HTR-8/SVneo (cell line): Measurements from ENCODE around the gene CYP26B1.
A peak's percentile ranks its signal among the peaks of the same experiment; 100 is the strongest.

Source experiments
- DNase-seq: peaks from one replicate; pipeline ENCODE4 v3.0.0; 2011; ENCODE audit warnings: low spot score, mixed read lengths; ENCODE audit not compliant: insufficient read length
- FAIRE-seq: peaks from 2 replicates; lab custom pipeline; 2011; peaks lifted over from hg19 to GRCh38; lab: Jason Lieb, UNC

CYP26B1 gene

DNA sequence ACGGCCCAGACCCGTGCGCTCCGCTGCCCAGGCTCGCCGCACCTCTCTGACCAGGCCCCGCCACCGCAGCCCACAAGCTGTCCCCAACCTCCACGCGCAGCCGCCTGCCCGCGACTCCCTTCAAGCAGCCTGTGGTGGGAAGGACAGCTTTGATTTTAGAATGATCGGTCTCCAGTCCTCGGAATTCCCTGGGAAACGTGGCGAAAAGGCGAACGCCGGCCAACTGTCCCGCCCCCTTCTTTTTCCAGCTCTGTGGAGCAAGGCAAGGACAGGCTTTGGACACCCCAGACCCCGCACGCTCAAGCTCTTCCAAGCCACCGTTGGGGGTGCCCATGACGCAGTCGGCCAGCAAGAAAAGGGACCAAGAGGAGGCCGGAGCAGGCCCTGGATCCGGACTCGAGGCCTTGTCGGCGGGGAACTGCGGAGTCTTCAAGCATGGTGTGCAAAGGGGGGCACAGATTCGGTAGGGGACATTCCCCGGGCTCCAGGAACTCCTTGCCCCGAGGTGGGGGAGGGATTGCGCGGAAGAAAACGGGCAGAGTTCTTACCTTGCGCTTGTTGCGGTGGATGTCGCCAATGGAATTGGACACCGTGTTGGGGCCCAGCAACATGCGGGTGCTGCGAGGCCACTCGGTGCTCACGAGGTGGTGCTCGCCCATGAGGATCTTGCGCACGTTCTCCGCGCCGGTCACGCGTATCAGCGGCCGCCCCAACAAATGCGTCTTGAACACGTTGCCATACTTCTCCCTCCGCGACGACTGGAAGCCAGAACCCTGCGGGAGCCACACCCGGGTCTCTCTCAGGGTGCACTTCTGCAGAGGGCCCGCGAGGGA is 4.0 kb downstream of the CYP26B1 start:
- FAIRE-seq: no peak
- DNase-seq: no peak

DNA sequence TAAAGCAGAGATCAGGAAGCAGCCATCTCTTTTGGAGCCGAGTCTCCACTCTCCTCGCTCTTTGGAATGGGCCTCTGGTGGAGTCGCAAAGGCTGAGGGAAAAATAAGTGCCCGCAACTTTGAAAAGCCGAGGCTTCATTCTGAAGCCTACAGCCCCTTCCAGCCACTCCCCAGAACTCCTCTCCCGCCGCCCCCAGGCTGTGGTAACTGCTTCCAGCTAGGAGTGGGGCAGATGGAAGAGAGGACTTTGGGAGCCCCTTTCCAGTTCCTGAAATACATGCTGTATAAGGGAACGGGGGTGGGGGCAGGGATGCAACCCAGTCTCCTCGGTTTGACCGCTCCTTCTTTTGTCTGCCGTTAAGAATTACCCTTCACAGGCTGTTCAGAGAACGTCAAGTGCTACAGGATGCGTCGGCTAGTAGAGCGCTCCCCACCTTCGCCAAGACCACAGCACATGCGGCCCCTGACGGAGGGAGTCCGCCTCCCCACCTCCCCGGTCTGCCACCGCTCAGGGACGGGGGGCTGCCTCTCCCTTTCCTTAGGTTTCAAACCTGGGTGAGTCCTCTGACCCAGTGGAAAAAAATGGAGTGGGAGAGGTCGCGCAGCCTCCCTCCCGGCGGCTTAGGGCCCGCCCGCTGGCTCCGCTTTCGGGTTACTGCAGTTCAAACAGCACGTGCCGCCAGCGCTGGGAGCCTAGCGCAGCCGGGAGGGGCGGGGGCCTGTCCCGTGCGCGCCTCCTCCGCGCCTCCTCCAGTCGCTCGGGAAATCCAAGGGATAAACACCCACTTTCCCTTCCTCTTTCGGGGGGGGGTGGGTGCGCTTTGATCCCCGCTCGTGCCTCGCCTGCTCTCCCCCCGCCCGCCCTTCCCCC is 4.9 kb downstream of the CYP26B1 start:
- FAIRE-seq: no peak
- no peak for DNase-seq

DNA sequence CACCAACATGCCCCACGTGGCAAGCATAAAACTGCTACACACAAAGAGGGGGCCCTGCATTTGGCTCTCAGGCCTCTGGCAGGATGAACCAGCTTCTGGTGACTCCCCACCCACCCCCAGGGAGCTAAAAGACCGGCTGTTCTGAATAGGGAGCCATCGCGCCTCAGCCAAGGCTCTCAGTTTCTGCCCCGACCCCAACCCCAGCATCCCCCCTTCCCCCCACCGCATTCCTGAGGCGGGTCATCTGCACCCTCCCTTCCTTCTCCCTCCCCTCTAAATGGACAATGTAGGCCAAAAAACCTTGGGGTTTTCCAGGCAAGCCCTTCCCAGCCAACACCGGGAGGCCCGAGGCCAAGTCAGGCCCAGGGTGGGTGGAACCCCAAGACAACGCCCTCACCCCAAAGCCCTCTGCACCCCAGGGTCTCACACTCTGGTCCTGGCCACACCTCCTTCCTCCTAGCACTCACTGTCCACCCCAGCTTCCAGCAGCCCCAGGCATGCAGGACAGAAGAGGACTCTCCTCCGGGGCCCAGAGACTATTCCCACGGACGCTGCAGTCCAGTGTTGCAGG is 5.7 kb downstream of the CYP26B1 start:
- DNase-seq (no peak), FAIRE-seq (no peak)

GRCh38 chr2:72141032-72141645 is 6.5 kb downstream of the CYP26B1 start:
- FAIRE-seq (no peak), DNase-seq (no peak)

- DNase-seq (no peak), FAIRE-seq (no peak)
Observed at GRCh38 chr2:72140621-72140960, 7.1 kb downstream of the CYP26B1 start.

DNA sequence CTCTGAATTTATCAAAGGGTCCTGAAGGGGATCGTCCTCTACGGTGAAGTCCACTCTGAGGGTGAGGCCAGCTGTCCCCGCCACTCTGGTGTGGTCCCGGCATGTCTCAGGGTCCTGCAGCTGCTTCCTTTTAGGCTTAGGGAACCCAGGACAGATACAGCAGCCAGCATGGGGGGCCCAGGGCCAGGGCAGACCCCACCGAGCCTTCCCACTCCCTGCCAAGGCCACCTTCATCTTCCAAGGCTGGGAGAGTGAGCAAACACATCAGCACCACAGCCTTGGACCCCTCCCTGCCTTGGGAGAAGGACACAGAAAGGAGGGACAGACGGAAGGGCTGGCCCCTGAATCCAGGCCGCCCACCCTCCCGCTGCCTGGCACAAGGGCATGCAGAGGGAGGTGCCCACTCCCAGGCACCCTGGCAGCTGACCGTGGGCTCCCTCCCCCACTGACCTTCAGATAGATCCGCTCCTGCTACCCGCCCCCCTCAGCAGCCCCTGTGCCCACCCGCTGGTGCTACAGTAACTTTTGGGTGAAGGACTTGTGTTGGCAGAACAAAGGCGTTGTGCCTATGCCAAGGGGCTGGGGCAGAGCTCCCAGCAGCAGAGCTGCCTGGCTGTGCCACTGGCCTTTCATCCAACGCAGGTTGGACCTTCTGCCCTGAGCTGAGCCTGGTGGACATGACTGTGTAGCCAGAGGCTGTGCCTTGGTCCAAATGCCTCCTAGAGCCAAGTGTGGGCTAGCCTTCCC is 7.6 kb downstream of the CYP26B1 start:
- DNase-seq: no peak
- no peak for FAIRE-seq

DNA sequence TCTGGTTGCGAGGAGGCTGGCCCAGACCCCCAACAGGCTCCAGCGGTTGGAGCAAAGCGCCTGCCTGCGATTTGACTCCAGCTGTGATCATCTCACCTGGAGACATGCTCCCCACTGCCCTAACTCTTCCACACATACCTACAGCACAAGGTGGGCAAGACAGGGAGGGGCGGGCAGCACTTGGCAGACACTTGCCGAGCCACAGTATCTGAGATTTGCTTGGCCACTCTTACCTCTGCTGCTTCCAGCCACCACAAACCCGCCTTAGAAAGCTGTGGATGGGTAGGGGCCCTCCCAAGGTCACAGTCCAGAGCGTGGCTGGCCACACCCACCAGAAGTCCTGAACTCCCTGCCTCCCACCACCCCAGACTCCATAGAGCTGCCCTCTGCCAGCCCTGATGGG is 8.2 kb downstream of the CYP26B1 start:
- DNase-seq (no peak), FAIRE-seq (no peak)

GRCh38 chr2:72138921-72139381 is 8.7 kb downstream of the CYP26B1 start:
- DNase-seq (no peak), FAIRE-seq (no peak)

GRCh38 chr2:72138011-72138881 is 9.4 kb downstream of the CYP26B1 start:
- DNase-seq: no peak
- FAIRE-seq: no peak

GRCh38 chr2:72137498-72138010 is 10.1 kb downstream of the CYP26B1 start:
- DNase-seq: peak; percentile 85
- FAIRE-seq: peak; percentile 23

- DNase-seq: no peak
- FAIRE-seq: no peak
Observed at GRCh38 chr2:72136933-72137497, 10.6 kb downstream of the CYP26B1 start.

GRCh38 chr2:72136331-72136730 is 11.3 kb downstream of the CYP26B1 start:
- no peak for DNase-seq
- FAIRE-seq: no peak

GRCh38 chr2:72135921-72136320 is 11.7 kb downstream of the CYP26B1 start:
- DNase-seq: no peak
- FAIRE-seq: no peak

DNA sequence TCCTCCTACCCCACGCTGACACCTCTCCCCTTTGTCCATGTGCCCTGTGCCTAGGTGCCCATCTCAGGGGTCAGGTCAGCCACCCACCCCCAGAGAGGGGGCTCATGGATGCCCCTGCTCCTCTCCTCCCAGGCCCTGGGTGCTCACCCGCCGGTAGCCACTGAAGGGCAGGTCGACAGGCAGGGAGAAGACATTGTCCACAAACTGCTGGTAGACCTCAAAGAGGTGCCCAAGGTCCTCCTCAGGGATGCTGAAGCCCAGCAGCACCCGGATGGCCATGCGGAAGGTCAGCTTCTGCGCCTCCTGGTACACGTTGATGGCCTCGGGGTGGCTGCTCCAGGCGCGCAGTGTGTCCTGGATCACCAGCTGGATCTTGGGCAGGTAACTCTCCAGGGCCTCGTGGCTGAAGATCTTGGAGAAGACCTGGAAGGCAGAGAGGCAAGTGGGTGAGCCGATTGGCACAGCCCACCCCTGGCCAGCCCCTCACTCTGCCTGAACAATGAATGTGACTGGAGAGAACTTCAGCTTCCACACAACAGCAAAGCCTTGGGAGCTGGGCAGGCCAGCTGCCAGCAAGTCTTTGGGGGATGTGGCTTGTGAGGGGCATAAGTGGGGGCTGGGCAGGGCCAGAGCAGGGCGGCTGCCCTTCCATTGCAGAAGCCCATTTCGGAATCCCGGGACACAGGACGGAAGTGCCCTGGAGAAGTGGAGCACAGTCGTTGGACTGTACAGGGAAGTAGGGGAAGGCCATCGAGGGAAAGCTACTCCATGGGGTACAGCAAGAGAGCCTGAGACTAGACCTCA is 12.5 kb downstream of the CYP26B1 start:
- DNase-seq (no peak), FAIRE-seq (no peak)

DNA sequence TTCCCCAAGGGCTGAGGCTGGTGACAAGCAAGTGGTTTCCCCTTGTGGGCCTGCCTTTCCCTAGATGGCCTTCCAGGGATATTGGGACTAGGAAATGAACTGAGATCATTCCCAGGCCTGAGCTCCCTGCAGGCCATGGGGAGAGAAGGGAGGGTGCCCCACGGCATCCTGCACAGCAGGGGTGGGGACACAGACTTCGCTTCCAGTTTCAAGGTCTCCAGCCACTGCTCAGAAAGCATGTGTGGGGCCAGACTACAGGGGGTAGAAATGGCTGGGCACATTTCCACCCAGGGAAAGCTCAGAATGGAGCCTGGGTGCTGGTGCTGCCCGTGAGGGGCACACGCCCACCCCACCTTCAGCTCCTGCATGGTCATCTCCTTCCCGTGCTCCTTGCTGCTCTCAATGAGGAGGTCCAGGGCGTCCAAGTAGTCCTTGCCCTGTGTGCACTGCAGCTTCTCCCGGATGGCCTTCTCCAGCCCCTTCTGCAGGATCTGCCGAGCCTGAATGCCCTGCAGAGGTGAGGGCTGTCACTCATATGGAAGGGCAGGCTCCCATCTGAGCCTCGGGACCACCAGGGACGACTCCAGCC is 13.2 kb downstream of the CYP26B1 start:
- DNase-seq (no peak), FAIRE-seq (no peak)

DNA sequence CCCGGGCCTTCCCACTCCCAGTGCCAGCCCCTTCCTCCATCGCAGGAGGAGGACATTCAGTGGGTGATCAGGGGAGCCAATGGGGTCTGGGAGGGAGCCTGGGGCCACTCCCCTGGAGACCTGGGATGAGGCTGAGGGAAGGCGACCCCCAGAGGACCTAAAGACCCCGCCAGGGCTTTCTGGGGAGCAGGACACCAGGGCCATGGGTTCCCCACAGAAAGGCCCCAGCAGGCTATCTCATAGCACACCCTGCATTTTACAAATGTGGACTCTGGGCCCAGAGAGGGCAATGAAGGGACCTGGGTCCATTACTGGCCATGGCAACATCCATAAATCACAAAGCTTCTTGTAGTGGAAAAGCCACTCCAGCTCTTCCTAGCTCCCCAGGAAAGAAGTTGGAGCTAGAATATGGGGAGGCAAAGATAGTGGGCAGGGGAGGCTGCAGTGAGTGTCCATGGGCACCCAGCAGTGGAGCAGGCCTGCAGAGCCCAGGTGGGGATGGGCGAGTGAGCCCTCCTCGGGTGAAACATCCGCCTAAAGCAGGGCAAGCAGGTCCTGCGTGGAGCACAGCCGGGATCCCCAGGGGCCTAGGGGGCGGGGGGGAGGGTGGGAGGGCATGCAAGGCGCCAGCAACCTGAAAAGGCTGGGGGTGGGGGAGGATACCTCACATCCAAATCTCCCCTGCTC is 13.8 kb downstream of the CYP26B1 start:
- FAIRE-seq (no peak), DNase-seq (no peak)
